PC-9 (cell line): ENCODE measurements around the gene ENPP4. TPM values are rescaled to one million over a fixed set of nuclear protein-coding genes. Genes with fewer than 3 reads are reported as not detected.

Source experiments
- BruUV-seq: library from RNA; stranded (reverse); fragments of 400-500 nt; replicated peaks from 2 replicates; lab custom pipeline; 2021; lab: Mats Ljungman, UMichigan
- CTCF ChIA-PET: fragments of 300-600 bp; sonication (Branson Sonifier 250); formaldehyde crosslinking; loops from one replicate; lab custom pipeline; 2022; ENCODE audit warnings: antibody characterized with exemption; lab: Charles Lee
- POLR2A ChIA-PET: fragments of 300-600 bp; sonication (Branson Sonifier 250); formaldehyde crosslinking; loops from one replicate; lab custom pipeline; 2022; ENCODE audit warnings: antibody characterized with exemption; ENCODE audit not compliant: unreplicated experiment; lab: Charles Lee
- DNase-seq, 2 experiments: peaks; one replicate each; pipeline versions ENCODE4 v3.0.0 to v3.0.0-alpha.2; 2015 to 2022; ENCODE audit warnings: mixed read lengths in 1 of 2
- H2AFZ ChIP-seq: fragments of 200-600 bp; sonication (generic); 2 replicates; pipeline ENCODE4 v1.8.1; 2017; ENCODE audit warnings: antibody characterized with exemption
- H3F3A ChIP-seq: fragments of 200-600 bp; sonication (generic); 2 replicates; pipeline ENCODE4 v1.8.1; 2017; ENCODE audit warnings: antibody characterized with exemption, mild to moderate bottlenecking, low read depth; ENCODE audit not compliant: insufficient read depth
- H3K27ac ChIP-seq: fragments of 200-600 bp; sonication (generic); 2 replicates; pipeline ENCODE4 v1.6.1; 2016; ENCODE audit warnings: mixed run types
- H3K27me3 ChIP-seq: fragments of 200-600 bp; sonication (generic); 2 replicates; pipeline ENCODE4 v1.6.1; 2016; ENCODE audit warnings: low read depth, mixed run types; ENCODE audit not compliant: insufficient read depth
- H3K36me3 ChIP-seq: fragments of 200-600 bp; sonication (generic); 2 replicates; pipeline ENCODE4 v1.6.1; 2016; ENCODE audit warnings: low read depth, mixed run types
- H3K4me1 ChIP-seq: fragments of 200-600 bp; sonication (generic); replicated peaks from 2 replicates; pipeline ENCODE4 v1.6.1; 2016; ENCODE audit warnings: mixed run types; ENCODE audit not compliant: insufficient read depth
- H3K4me2 ChIP-seq: fragments of 200-600 bp; sonication (generic); 2 replicates; pipeline ENCODE4 v1.6.1; 2017; ENCODE audit warnings: mixed run types
- H3K4me3 ChIP-seq: fragments of 200-600 bp; sonication (generic); 2 replicates; pipeline ENCODE4 v1.6.1; 2016; ENCODE audit warnings: mixed run types
- H3K79me2 ChIP-seq: fragments of 200-600 bp; sonication (generic); 2 replicates; pipeline ENCODE4 v1.6.1; 2017; ENCODE audit warnings: low read depth, mixed run types
- H3K9me2 ChIP-seq: fragments of 200-600 bp; sonication (generic); 2 replicates; pipeline ENCODE4 v1.8.1; 2017; ENCODE audit warnings: mild to moderate bottlenecking; ENCODE audit not compliant: insufficient read depth
- H3K9me3 ChIP-seq: fragments of 200-600 bp; sonication (generic); 2 replicates; pipeline ENCODE4 v1.8.1; 2016; ENCODE audit warnings: low read depth; ENCODE audit not compliant: insufficient read depth
- H4K20me1 ChIP-seq: fragments of 200-600 bp; sonication (generic); 2 replicates; pipeline ENCODE4 v1.8.1; 2017; ENCODE audit not compliant: insufficient read depth
- CTCF ChIP-seq: fragments of 200-600 bp; sonication (generic); conservative IDR thresholded peaks from 2 replicates; pipeline ENCODE4 v1.6.1; 2017; ENCODE audit warnings: mixed run types, antibody characterized with exemption, mild to moderate bottlenecking, moderate library complexity
- intact Hi-C: fragments of 100-400 bp; cut with micrococcal nuclease; formaldehyde crosslinking; loops from one replicate; pipeline ENCODE4 v1.10.0; 2022; ENCODE audit not compliant: unreplicated experiment
- total RNA-seq: library from RNA; stranded (reverse); gene quantifications from 2 replicates; pipeline ENCODE4 v1.2.3, GENCODE V29; 2021

ENPP4 gene
- total RNA-seq, 1 experiment from 2014 or later = 7.1 TPM

GRCh38 chr6:46191961-46192360, 62.2 kb downstream of the ENPP4 start:
- H3K27ac ChIP-seq = no peak overlapping the region
- H3K27me3 ChIP-seq = peaks cover 11% of the 10 kb centered on the region; the same call in 1 of the 2 replicates
- no peaks in the 10 kb centered on the region for H3F3A ChIP-seq
- peaks cover 4% of the 10 kb centered on the region; the same call in 1 of the 2 replicates for H3K4me1 ChIP-seq
- H3K9me3 ChIP-seq = no peaks in the 10 kb centered on the region
- CTCF ChIA-PET = no interaction called here
- BruUV-seq = no TSS peak
- no peaks in the 10 kb centered on the region for H3K79me2 ChIP-seq
- no peak overlapping the region for H2AFZ ChIP-seq
- no peak for DNase-seq
- H3K9me2 ChIP-seq = no peaks in the 10 kb centered on the region
- H3K4me3 ChIP-seq = no peak overlapping the region
- no peak overlapping the region for H3K4me2 ChIP-seq
- no peaks in the 10 kb centered on the region for H3K36me3 ChIP-seq
- intact Hi-C loops = no loop called here
- no peaks in the 10 kb centered on the region for H4K20me1 ChIP-seq
- POLR2A ChIA-PET = no interaction called here
- TF ChIP-seq CTCF = no peak

Other genes starting within 250 kb of the ENPP4 start
- gene CLIC5, start 114.1 kb upstream of the ENPP4 start, total RNA-seq = 2.0 and 2.1 TPM in 2 replicates
- 8.0 and 9.1 TPM in 2 replicates for gene ENPP5, start 41.0 kb downstream of the ENPP4 start, total RNA-seq